Fibroblast of the conjunctiva (primary cell): Measurements from ENCODE around the gene KHDRBS2.

ENCODE experiments used
- DNase-seq: peaks from one replicate; pipeline ENCODE4 v3.0.0-alpha.2; 2010; ENCODE audit warnings: low read depth

KHDRBS2 gene

DNA sequence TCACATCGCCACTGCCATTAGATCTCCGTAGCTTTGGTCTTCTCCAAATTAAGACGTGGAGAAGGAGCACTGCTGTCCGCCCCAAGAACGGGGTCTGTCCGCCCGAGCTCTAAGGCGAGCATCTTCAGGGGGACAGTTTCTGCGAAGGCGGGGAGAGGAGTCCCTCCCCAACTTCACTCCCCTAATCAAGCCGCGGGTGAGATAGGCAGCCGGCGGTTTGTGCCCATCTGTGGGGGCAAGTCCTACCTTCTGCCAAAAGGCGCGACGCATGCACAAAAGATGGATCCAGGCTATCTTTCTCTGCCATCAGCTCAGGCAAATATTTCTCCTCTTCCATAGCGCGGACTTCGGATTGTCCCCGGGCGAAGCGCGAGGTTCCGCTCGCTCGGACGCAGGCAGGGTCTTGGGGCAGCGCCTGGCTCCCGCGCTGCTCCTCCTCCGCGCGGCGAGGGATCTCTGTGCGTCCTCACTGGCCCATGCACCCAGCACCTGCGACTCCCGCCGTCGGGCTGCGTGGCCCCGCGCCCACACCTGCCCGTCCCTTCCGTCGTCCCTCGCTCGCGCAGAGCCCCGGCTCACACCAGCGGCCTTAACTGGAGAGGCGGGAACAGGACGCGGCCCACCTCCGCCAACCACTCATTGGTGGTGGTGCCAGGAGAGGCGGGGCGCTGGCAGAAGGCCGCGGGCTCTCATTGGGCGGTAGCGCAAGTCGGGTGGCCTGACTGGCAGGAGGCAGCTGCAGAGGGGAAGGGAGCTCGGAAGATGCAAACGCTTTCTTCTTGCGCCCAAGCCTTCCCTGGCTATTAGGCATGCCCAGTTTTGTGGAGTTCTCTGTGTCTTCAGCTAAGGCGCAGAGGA is at the start of gene KHDRBS2:
KHDRBS2 (minus strand) TSS at position 614 of the 858 bp plus-strand sequence.
- DNase-seq: no peak

DNA sequence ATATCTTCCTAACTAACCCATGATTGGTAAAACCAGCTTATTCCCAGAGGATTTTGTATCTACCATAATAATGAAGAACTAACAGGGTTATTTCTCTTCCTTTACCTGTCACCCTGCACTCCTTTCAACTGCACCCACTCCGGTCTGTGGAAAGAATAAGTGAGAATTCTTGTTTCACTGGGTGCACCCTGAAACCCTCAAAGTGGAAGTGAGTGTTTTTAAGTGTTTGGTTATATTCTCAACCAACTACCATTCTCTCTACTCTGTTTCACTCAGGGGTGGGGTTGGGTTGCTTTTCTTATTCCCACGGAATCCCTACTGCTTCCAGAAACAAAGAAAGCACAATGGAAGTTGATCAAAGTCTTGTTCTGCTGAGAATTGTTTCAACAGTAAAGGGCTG is 42.6 kb upstream of the KHDRBS2 start:
- DNase-seq: no peak

- no peak for DNase-seq
These were observed 38.8 kb upstream of the KHDRBS2 start for GRCh38 chr6:62324834-62325233.

DNA sequence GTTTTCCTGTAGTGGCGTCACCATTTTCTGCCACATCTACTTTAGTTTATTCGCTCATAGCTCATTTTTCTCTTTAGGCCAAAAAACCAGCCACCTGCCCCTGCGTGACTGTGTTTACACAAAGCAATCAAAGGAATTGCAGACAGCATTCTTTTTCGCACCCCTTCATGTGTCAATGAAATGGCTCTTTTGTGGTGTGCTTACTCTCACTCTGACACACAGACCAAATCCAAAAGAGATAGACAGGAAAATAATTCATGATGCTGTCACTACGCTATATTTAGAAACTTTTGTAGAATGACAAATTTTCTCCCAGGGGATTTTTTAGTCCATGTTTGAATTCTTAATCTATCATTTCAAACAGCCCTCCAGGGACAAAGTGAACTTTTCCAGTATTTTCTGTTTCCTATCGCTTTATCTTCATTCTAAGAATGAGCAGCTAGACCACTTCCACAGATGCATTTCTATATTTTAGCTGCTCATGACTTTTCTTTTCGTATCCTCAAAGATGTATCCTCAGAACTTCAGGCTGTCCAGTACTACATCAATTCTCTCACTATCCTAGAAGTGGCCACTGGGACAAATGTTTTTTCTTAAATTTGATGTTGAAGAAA is 37.9 kb upstream of the KHDRBS2 start:
- DNase-seq: no peak

DNA sequence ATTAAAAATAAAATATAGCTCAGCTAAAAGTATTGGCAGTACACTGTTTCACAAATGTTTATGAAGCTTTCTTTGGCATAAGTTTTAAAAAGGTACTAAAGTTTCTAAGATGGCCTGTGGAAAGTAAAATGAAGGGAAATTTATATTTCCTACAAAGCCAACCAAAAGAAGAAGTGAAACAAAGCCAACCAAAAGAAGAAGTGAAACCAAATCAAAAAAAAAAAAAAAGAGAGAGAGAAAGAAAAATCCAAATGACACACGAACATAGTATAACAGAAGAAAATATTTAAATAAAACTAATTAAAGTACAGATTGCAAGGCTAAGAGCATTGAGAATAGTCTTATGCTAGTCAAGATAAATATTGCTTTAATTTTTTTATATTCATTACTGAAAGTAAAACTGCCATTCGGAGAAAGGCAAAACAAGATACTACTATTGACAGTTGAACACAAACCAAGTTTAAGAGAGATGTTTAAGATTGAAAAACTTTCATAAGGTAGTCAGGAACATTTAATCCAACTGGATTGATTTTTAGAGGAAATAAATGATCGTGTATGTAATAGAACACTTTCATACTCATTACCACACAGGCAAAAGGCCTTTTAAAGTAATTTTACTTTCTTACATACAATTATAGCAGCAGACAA is 12.8 kb upstream of the KHDRBS2 start:
- no peak for DNase-seq

GRCh38 chr6:62296541-62296940 is 10.5 kb upstream of the KHDRBS2 start:
- DNase-seq: no peak

- DNase-seq: no peak
These were observed 2.9 kb upstream of the KHDRBS2 start for GRCh38 chr6:62288974-62289373.

DNA sequence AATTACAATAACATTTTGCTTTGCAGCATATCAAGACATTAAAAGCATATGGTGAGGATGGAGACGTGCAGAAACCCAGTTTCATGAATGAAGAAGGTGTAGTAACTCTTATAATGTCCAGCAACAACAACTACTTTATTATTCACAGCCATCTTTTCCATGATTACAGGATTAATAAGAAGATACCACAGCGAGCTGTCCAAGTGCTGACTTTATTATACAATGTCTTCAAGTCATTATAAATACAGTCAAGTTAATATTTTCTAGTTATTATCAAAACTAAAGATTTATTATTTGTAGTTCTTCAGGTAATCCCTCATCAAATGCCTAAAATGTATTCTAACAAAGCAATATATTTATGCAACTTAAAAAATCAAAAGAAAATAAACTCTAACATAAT is 2.5 kb upstream of the KHDRBS2 start:
- no peak for DNase-seq

GRCh38 chr6:62286470-62286843 is 432 bp upstream of the KHDRBS2 start:
- DNase-seq: no peak

DNA sequence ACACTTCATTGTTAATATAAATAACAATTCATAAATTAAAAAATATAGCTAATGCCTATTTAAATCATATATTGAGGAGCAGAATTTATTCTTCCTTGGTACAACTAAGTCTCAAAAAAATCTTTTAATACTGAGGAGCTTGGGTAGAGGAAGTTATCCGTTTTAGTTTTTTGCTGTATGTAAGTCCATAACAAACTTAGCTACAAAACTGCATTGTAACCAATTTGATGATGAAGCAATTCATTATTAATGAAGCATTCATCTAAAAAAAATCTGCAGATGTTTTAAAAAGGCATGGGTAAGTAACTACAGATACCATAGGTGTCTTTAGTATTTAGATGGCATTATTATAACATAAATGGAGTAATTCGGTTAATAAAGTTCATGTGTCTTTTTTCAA is 1.3 kb downstream of the KHDRBS2 start:
- no peak for DNase-seq

- DNase-seq: no peak
These were observed 2.1 kb downstream of the KHDRBS2 start for GRCh38 chr6:62283796-62284411.

- no peak for DNase-seq
These were observed 2.7 kb downstream of the KHDRBS2 start for GRCh38 chr6:62283365-62283764.

DNA sequence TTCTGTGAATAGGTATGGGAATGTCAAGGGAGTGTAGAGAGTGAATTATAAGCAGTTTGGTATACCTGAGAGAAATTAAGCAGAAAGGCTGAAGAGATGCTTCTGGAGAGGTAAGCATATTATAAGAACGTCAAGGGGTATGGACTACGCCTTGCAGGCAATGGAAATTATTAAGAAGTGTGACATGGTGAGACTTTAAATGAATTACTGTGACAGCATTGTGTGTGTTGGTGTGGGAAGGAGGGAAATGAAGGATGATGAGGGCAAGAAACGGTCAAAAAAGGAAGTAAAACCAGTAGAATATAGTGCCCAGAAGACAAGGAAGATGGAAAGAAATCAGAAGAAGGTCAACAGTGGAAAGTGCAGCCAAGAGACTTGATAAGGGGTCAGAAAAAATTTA is 5.9 kb downstream of the KHDRBS2 start:
- no peak for DNase-seq

GRCh38 chr6:62272114-62272513 is 13.9 kb downstream of the KHDRBS2 start:
- no peak for DNase-seq

GRCh38 chr6:62265906-62266525 is 20.0 kb downstream of the KHDRBS2 start:
- no peak for DNase-seq

DNA sequence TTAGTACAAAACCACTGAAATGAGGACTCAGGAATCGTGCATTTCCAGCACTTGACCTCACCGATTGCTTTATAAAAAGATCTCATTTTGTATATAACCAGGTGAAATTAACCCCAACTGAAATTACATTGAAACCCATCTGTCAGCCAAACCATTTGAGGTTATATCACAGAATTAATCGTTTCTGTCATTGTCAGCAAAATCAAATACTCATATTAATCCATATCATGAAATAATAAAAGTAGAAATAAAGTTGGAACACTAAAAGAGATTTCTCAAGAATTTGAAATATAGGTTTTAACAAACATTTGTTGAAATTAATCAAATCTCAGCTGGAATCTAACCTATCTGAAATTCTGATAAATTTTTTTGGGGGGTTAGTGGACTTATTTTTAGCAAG is 23.7 kb downstream of the KHDRBS2 start:
- no peak for DNase-seq

- DNase-seq: no peak
These were observed 39.9 kb downstream of the KHDRBS2 start for GRCh38 chr6:62246087-62246486.

DNA sequence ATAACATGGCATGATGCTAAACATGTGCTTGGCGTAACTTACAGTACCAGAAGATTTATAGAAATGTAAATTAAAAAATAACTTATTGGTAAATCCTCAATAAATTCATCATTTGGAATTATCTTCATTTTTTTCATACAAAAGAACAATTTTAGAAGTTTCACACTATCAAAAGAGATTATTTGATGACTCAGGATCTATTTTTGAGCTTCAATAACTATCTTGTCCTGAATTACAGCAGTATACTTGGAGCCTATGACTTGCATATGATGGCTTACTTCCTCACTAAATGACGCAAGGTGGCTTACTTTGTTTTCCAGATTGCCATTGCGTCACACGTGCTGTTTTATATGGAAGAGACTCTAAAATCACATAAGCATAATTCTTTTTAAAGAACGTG is 49.2 kb downstream of the KHDRBS2 start:
- DNase-seq: no peak

- DNase-seq: no peak
These were observed 56.8 kb downstream of the KHDRBS2 start for GRCh38 chr6:62229231-62229630.

DNA sequence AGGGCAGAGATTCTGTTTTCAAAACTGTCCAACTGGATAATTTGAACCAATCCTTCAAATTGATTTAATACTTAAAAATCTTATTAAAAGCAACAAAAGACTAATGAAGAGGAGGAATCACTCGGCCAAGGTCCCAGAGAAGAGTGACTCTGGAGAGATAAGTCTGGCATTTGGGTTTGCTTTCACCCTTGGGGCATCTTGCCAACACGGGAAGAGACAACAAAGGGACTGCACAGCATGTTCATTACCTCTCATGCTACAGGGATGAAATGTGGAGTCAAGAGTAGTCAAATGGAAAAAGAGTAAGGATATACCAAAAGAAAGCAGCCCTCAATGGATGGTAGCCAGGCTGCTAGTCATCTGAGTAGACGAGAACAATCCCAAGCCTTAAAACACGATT is 68.2 kb downstream of the KHDRBS2 start:
- no peak for DNase-seq

DNA sequence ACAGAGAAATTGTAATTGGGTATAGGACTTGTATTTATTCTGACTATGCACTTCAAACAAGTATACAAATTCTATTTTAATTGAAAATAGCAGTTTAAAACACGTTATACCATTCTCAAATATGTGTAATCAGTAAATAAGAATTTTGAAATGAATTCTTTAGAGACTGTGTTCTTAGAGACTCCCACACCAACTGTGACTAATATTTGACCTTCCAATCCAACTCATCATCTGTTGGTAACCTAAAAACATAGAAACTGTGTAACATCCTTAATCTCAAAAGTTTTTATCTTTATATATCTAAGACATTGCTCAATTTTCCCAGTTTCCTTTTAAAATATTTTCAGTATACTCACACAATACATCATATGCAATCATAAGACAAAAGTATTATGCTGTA is 83.9 kb downstream of the KHDRBS2 start:
- DNase-seq: no peak

DNA sequence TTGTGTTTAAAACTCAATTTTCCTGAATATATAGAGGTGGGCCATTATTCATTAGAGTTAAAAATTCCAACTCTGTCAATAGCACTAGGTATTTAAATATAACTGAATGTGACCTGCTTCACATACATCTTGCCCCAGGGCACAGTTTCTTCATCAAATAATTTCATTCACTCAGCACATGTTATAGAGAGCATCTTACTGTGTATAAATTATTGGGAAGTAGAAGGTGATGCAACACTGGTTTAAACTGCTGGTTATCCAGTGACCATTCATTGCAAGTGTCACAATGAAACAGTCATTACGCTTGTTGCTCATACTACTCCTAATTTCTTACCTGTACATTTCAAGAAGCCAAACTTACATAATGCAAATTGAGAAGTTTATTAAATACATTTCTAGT is 93.4 kb downstream of the KHDRBS2 start:
- no peak for DNase-seq
